ENCODE measurements around the gene DNAJC5G. TPM values are rescaled to one million over a fixed set of nuclear protein-coding genes. Genes with fewer than 3 reads are reported as not detected.

Gene DNAJC5G
- total RNA-seq, 4 donors from 2014 or later, result not detected

DNA sequence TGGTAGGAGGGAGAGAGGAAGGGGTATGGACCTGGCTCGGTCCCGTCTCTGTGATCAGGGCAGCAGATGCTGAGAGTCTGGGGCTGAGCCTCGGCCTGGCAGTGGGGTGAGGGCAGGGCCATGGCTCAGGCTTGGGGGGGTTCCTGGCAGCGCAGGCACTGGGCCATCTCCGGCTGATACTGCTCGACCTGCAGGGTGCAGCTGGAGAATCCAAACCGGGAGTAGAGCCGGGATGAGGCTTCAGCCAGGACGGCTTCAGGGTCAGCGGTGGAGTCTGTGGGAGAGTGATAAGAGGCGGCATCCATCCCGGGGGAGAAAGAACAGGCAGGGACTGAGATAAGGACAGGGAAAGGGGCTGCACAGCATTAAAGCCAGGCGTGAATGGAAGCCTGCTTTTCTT, 20.0 kb upstream of the DNAJC5G start:
- TF ChIP-seq, protein P1, sequence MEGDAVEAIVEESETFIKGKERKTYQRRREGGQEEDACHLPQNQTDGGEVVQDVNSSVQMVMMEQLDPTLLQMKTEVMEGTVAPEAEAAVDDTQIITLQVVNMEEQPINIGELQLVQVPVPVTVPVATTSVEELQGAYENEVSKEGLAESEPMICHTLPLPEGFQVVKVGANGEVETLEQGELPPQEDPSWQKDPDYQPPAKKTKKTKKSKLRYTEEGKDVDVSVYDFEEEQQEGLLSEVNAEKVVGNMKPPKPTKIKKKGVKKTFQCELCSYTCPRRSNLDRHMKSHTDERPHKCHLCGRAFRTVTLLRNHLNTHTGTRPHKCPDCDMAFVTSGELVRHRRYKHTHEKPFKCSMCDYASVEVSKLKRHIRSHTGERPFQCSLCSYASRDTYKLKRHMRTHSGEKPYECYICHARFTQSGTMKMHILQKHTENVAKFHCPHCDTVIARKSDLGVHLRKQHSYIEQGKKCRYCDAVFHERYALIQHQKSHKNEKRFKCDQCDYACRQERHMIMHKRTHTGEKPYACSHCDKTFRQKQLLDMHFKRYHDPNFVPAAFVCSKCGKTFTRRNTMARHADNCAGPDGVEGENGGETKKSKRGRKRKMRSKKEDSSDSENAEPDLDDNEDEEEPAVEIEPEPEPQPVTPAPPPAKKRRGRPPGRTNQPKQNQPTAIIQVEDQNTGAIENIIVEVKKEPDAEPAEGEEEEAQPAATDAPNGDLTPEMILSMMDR (IDR thresholded peaks at IDR 0.05), result no peak
- TF ChIP-seq POLR2A (IDR thresholded peaks at IDR 0.05), result no peak
- no peak for DNase-seq (ENCODE audit: low spot score in 2 of 2)
- WGBS, 2 donors, result 55 to 60% methylated on average over 13 of the region's 13 CpGs
- H3K4me3 ChIP-seq (ENCODE audit: low read depth, poor library complexity, severe bottlenecking), result no peak overlapping the region
- intact Hi-C loops (cut with DNase I; ENCODE audit: low total_unique reads), result no loop called here

DNA sequence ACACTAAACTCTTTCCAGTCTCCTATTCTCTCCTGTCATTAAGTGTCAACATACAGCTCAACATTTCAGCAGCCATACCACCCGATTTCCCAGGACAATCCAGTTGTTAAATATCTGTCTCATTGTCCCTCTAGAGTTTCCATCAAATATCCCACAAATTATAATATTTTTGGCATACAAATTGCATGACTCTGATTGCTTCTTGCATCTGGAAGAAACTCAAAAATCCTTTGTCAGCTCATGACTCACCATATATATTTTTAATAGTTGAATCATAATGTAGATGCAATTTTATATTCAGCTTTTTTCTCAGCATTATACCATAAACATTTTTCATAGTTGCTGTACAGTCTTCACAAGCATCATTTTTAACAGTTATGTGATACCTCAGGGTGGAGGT, 19.6 kb upstream of the DNAJC5G start:
- no peak overlapping the region for H3K4me3 ChIP-seq (ENCODE audit: low read depth, poor library complexity, severe bottlenecking)
- intact Hi-C loops (cut with DNase I; ENCODE audit: low total_unique reads), result no loop called here
- no peak for TF ChIP-seq POLR2A (IDR thresholded peaks at IDR 0.05)
- TF ChIP-seq, protein P1 (IDR thresholded peaks at IDR 0.05), result no peak
- 25 to 28% methylated on average over 1 of the region's 1 CpG for WGBS, 2 donors
- DNase-seq (ENCODE audit: low spot score in 2 of 2), result no peak

DNA sequence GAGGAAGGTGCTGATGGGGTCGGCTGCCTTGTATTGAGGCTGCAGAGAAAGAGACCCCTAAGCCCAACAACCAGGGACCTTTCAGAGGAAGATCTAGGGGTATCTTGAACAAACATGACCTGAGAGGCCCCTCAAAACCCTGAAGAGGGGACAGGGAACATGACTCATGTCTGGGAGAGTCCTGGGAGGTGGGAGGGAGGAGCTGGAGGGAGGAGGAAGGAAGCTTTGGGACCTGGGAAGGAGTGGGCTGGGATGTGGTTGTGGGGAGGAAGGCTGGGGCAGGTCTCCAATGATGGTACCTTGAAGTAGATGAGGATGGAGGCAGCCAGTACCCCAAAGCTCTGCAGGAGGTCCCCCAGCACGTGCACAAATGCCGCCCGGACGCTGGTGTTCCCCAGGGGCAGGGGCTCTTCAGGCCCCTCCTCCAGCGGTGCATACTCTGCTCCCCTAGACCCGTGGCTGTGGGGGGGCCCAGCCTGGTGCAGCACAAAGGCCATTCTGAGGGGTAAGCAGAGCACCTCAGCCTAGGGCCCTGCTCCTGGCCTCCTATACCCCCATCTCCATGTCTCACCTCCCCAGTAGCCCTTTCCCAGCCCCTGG, 18.3 kb upstream of the DNAJC5G start:
- intact Hi-C loops (cut with DNase I; ENCODE audit: low total_unique reads), result no loop called here
- DNase-seq (ENCODE audit: low spot score in 2 of 2), result no peak
- H3K4me3 ChIP-seq (ENCODE audit: low read depth, poor library complexity, severe bottlenecking), result no peak overlapping the region
- 77 to 79% methylated on average over 7 of the region's 7 CpGs for WGBS, 2 donors
- TF ChIP-seq POLR2A (IDR thresholded peaks at IDR 0.05), result no peak
- TF ChIP-seq, protein P1 (IDR thresholded peaks at IDR 0.05), result no peak

DNA sequence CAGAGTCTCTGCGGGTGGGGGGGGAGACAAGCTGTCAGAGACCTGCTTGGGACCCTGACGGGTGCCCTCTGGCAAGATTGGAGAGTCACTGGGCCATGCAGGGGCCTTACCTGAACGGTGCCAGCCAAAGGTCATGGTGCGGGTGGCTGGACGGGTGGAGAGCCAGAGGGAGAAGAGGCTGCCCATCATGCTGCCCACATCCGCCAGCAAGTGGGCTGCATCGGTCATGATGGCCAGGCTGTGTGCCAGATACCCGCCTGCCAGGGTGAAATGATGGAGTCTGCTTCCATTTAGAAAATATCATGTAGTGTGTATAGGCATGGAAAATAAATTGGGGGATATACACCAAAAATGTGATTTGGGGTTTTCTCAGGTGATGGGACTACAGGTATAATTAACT, 17.2 kb upstream of the DNAJC5G start:
- WGBS, 2 donors, result 88 to 90% methylated on average over 8 of the region's 8 CpGs
- TF ChIP-seq POLR2A (IDR thresholded peaks at IDR 0.05), result no peak
- TF ChIP-seq, protein P1 (IDR thresholded peaks at IDR 0.05), result no peak
- no peak for DNase-seq (ENCODE audit: low spot score in 2 of 2)
- intact Hi-C loops (cut with DNase I; ENCODE audit: low total_unique reads), result no loop called here
- H3K4me3 ChIP-seq (ENCODE audit: low read depth, poor library complexity, severe bottlenecking), result no peak overlapping the region

DNA sequence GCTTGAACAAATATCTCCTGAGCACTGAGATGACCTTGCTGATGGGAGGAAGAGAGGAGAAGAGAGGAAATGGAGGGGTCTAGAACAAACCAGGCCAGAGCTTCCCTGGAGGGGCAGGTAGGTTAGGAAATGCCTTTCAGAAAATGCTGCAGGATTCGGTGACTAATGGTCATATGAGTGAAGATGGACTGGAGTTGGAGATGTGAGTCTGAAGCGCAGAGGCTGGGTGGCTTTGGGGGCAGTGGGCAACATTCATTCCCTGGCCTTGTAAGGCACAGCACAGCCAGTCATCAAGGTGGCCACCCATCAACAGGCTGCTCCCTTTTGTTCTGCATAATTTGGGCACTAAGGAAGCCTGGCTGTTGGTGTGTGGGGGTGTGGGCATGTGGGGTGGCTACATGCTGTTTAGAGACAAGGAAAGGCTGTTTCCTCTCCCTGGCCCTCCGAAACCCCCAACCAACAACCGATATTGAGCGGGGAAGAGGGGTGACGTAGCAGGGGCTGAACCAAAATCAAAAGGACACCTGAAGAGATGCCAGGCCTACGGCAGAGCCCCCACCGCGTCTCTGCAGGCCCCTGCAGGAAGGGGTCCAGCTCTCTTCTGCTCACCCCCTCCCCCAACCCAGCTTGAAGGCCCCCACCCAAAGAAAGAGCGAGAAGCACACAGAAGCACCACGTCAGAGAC, 13.8 kb upstream of the DNAJC5G start:
- no peak overlapping the region for H3K4me3 ChIP-seq (ENCODE audit: low read depth, poor library complexity, severe bottlenecking)
- 49 to 55% methylated on average over 11 of the region's 11 CpGs for WGBS, 2 donors
- no peak for DNase-seq (ENCODE audit: low spot score in 2 of 2)
- TF ChIP-seq, protein P1 (IDR thresholded peaks at IDR 0.05), result no peak
- no peak for TF ChIP-seq POLR2A (IDR thresholded peaks at IDR 0.05)
- intact Hi-C loops (cut with DNase I; ENCODE audit: low total_unique reads), result no loop called here
